Astrocyte (in vitro differentiated cells and primary cell): ENCODE data around the gene PAIP2. TPM values are rescaled to one million over a fixed set of nuclear protein-coding genes. Genes with fewer than 3 reads are reported as not detected.

Experiments
- DNase-seq: peaks from one replicate; pipeline ENCODE4 v3.0.0-alpha.2; 2010; ENCODE audit warnings: low read depth
- FAIRE-seq: peaks from 2 replicates; lab custom pipeline; 2011; peaks lifted over from hg19 to GRCh38; lab: Jason Lieb, UNC
- H2AFZ ChIP-seq: 2 replicates; pipeline ENCODE4 v1.6.0; 2012; ENCODE audit warnings: low read depth, low read length, inconsistent platforms
- H3K27ac ChIP-seq: 2 replicates; pipeline ENCODE4 v1.5.1; 2011; ENCODE audit warnings: low read depth, low read length, inconsistent platforms
- H3K27me3 ChIP-seq: 2 replicates; pipeline ENCODE4 v1.6.0; 2011; ENCODE audit warnings: low read length, inconsistent platforms; ENCODE audit not compliant: insufficient read depth
- H3K36me3 ChIP-seq: 2 replicates; pipeline ENCODE4 v1.5.1; 2011; ENCODE audit warnings: low read length, inconsistent platforms; ENCODE audit not compliant: insufficient read depth
- H3K4me1 ChIP-seq: 2 replicates; pipeline ENCODE4 v1.5.1; 2011; ENCODE audit warnings: low read length, inconsistent platforms; ENCODE audit not compliant: insufficient read depth
- H3K4me2 ChIP-seq: 2 replicates; pipeline ENCODE4 v1.6.0; 2012; ENCODE audit warnings: low read length, inconsistent platforms
- H3K4me3 ChIP-seq: 2 replicates; pipeline ENCODE4 v1.5.1; 2011; ENCODE audit warnings: low read depth, mild to moderate bottlenecking, low read length, inconsistent platforms; ENCODE audit not compliant: insufficient read depth
- H3K79me2 ChIP-seq: 2 replicates; pipeline ENCODE4 v1.6.0; 2012; ENCODE audit warnings: mild to moderate bottlenecking, low read length, inconsistent platforms; ENCODE audit not compliant: insufficient read depth
- H3K9ac ChIP-seq: 2 replicates; pipeline ENCODE4 v1.6.0; 2012; ENCODE audit warnings: mild to moderate bottlenecking, low read length, inconsistent platforms
- H3K9me3 ChIP-seq: 2 replicates; pipeline ENCODE4 v1.5.1; 2012; ENCODE audit warnings: low read depth, mild to moderate bottlenecking, low read length, inconsistent platforms; ENCODE audit not compliant: insufficient read depth
- H4K20me1 ChIP-seq: 2 replicates; pipeline ENCODE4 v1.6.0; 2012; ENCODE audit warnings: low read length, inconsistent platforms; ENCODE audit not compliant: insufficient read depth
- H3K27ac Mint-ChIP-seq: one replicate; pipeline ENCODE4 v1.8.0; 2021; ENCODE audit warnings: mild to moderate bottlenecking, mixed read lengths; ENCODE audit not compliant: unreplicated experiment
- H3K27me3 Mint-ChIP-seq: one replicate; pipeline ENCODE4 v1.8.0; 2021; ENCODE audit warnings: low read depth, mixed read lengths; ENCODE audit not compliant: unreplicated experiment
- H3K36me3 Mint-ChIP-seq: one replicate; pipeline ENCODE4 v1.8.0; 2021; ENCODE audit warnings: low read depth, mixed read lengths; ENCODE audit not compliant: unreplicated experiment
- H3K4me1 Mint-ChIP-seq: one replicate; pipeline ENCODE4 v1.8.0; 2021; ENCODE audit warnings: low read depth, mixed read lengths; ENCODE audit not compliant: unreplicated experiment
- H3K4me3 Mint-ChIP-seq: one replicate; pipeline ENCODE4 v1.8.0; 2021; ENCODE audit warnings: mild to moderate bottlenecking, moderate library complexity, mixed read lengths; ENCODE audit not compliant: unreplicated experiment
- H3K9me3 Mint-ChIP-seq: one replicate; pipeline ENCODE4 v1.8.0; 2021; ENCODE audit warnings: mild to moderate bottlenecking, mixed read lengths; ENCODE audit not compliant: unreplicated experiment
- EZH2 ChIP-seq: IDR thresholded peaks from 2 replicates; pipeline ENCODE4 v1.6.1; 2012; ENCODE audit warnings: mild to moderate bottlenecking, low read length, inconsistent platforms; ENCODE audit not compliant: insufficient read depth
- total RNA-seq: library from RNA; stranded (reverse); gene quantifications from 2 replicates; pipeline ENCODE4 v1.2.1, GENCODE V29; 2021
- TF ChIP-seq, protein P1 (sequence below): IDR thresholded peaks from 2 replicates; pipeline ENCODE4 v1.5.1; 2011; ENCODE audit warnings: low read depth, mild to moderate bottlenecking, inconsistent platforms, low read length, moderate library complexity; ENCODE audit not compliant: insufficient read depth

Gene PAIP2
- total RNA-seq, 1 donor from 2014 or later = 75.3 TPM

DNA sequence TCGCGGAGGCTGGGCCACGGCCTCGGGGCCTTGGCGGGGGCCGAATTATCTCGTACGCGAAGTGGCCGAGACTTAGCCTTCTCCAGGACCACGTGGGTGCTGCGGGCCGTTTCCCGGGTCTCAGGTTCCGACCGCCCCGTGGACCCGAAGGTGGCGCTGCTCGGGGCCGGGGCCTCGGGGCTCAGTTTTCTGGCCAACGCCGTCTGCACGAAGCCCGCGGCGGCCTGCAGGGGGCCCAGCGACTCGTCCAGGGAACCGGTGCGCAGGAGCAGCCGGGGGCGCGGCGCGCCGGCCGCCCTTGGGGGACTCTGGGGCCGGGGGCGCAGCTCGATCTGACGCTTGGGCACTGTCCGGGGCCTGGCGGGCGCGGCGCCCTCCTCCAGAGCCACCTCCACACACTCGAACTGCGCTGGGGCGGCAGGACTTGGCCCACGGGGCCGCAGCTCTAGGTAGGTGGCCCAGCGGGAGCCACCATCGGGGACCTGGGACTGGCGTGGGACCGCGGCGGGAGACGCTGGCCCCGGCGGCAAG lies 52.5 kb downstream of the PAIP2 start:
- Histone ChIP-seq H3K4me3 (peak overlapping the region; percentile 17), H3K27me3 (peaks cover 18% of the 10 kb centered on the region), H3K27ac (no peak overlapping the region), H3K4me1 (peaks cover 14% of the 10 kb centered on the region), H3K79me2 (no peaks in the 10 kb centered on the region), H4K20me1 (peaks cover 3% of the 10 kb centered on the region), H3K9me3 (no peaks in the 10 kb centered on the region), H2AFZ (peak overlapping the region; percentile 71), H3K4me2 (peak overlapping the region; percentile 81), H3K36me3 (no peaks in the 10 kb centered on the region), H3K9ac (peak overlapping the region; percentile 9)
- H3K4me1 Mint-ChIP-seq = peaks cover 4% of the 10 kb centered on the region
- no peak overlapping the region for H3K4me3 Mint-ChIP-seq
- peak; percentile 95 for TF ChIP-seq EZH2
- TF ChIP-seq, protein P1, sequence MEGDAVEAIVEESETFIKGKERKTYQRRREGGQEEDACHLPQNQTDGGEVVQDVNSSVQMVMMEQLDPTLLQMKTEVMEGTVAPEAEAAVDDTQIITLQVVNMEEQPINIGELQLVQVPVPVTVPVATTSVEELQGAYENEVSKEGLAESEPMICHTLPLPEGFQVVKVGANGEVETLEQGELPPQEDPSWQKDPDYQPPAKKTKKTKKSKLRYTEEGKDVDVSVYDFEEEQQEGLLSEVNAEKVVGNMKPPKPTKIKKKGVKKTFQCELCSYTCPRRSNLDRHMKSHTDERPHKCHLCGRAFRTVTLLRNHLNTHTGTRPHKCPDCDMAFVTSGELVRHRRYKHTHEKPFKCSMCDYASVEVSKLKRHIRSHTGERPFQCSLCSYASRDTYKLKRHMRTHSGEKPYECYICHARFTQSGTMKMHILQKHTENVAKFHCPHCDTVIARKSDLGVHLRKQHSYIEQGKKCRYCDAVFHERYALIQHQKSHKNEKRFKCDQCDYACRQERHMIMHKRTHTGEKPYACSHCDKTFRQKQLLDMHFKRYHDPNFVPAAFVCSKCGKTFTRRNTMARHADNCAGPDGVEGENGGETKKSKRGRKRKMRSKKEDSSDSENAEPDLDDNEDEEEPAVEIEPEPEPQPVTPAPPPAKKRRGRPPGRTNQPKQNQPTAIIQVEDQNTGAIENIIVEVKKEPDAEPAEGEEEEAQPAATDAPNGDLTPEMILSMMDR = no peak
- DNase-seq (no peak), FAIRE-seq (no peak)
- H3K9me3 Mint-ChIP-seq = no peaks in the 10 kb centered on the region
- peaks cover 6% of the 10 kb centered on the region for H3K36me3 Mint-ChIP-seq
- H3K27me3 Mint-ChIP-seq = peaks cover 28% of the 10 kb centered on the region
- no peak overlapping the region for H3K27ac Mint-ChIP-seq

GRCh38 chr5:139394654-139395566 lies 53.3 kb downstream of the PAIP2 start, which contains the start of gene PROB1:
PROB1 (minus strand) TSS chr5:139395104; CDS start chr5:139395081, 23 bp downstream.
- Mint-ChIP-seq H3K4me1 (peaks cover 4% of the 10 kb centered on the region), H3K9me3 (no peaks in the 10 kb centered on the region), H3K4me3 (no peak within 1 kb of the TSS), H3K27me3 (peaks cover 28% of the 10 kb centered on the region), H3K36me3 (peaks cover 9% of the 10 kb centered on the region), H3K27ac (no peak within 1 kb of the TSS)
- H3K9ac ChIP-seq = peak within 1 kb of the TSS; percentile 9
- no peak within 1 kb of the TSS for H3K27ac ChIP-seq
- no peaks in the 10 kb centered on the region for H3K36me3 ChIP-seq
- no peaks in the 10 kb centered on the region for H3K79me2 ChIP-seq
- H2AFZ ChIP-seq = peak within 1 kb of the TSS; percentile 71
- H4K20me1 ChIP-seq = peaks cover 3% of the 10 kb centered on the region
- H3K4me1 ChIP-seq = peaks cover 14% of the 10 kb centered on the region
- H3K9me3 ChIP-seq = no peaks in the 10 kb centered on the region
- DNase-seq = no peak
- peaks cover 18% of the 10 kb centered on the region for H3K27me3 ChIP-seq
- no peak for FAIRE-seq
- H3K4me3 ChIP-seq = peak within 1 kb of the TSS; percentile 17
- H3K4me2 ChIP-seq = peak within 1 kb of the TSS; percentile 81
- TF ChIP-seq, protein P1 = no peak
- TF ChIP-seq EZH2 = peak; percentile 69
